ENCODE data around the gene GON4L.
"Not testable (repeated sequence)": the region's sequence is repeated elsewhere in the genome, so short reads cannot be mapped to it uniquely, and the experiment has no call there.

The GON4L gene

GRCh38 chr1:155748141-155748540 lies 108.9 kb downstream of the GON4L start:
- not testable (repeated sequence) for DNase-seq (ENCODE audit: low spot score)

- DNase-seq (ENCODE audit: low spot score): not testable (repeated sequence)
Observed at GRCh38 chr1:155747586-155747985, 109.4 kb downstream of the GON4L start.

GRCh38 chr1:155745284-155746228 lies 111.5 kb downstream of the GON4L start:
- peak; percentile 92 for DNase-seq (ENCODE audit: low spot score)

GRCh38 chr1:155744711-155745283 lies 112.2 kb downstream of the GON4L start:
- DNase-seq (ENCODE audit: low spot score): no peak

GRCh38 chr1:155741908-155742307 lies 115.1 kb downstream of the GON4L start:
- no peak for DNase-seq (ENCODE audit: low spot score)

GRCh38 chr1:155740995-155741394 lies 116.0 kb downstream of the GON4L start:
- no peak for DNase-seq (ENCODE audit: low spot score)

GRCh38 chr1:155729031-155729898 lies 127.7 kb downstream of the GON4L start:
- DNase-seq (ENCODE audit: low spot score): peak; percentile 72

GRCh38 chr1:155725142-155725541 lies 131.9 kb downstream of the GON4L start:
- DNase-seq (ENCODE audit: low spot score): no peak

GRCh38 chr1:155719703-155720102 lies 137.3 kb downstream of the GON4L start:
- DNase-seq (ENCODE audit: low spot score): no peak

- DNase-seq (ENCODE audit: low spot score): not testable (repeated sequence)
Observed at GRCh38 chr1:155718524-155719115, 138.4 kb downstream of the GON4L start.

GRCh38 chr1:155717041-155717440 lies 140.0 kb downstream of the GON4L start:
- DNase-seq (ENCODE audit: low spot score): no peak

GRCh38 chr1:155715777-155716176 lies 141.2 kb downstream of the GON4L start:
- DNase-seq (ENCODE audit: low spot score): no peak

GRCh38 chr1:155715056-155715455 lies 142.0 kb downstream of the GON4L start:
- DNase-seq (ENCODE audit: low spot score): not testable (repeated sequence)

GRCh38 chr1:155713075-155713474 lies 143.9 kb downstream of the GON4L start:
- no peak for DNase-seq (ENCODE audit: low spot score)

GRCh38 chr1:155712636-155713035 lies 144.4 kb downstream of the GON4L start:
- DNase-seq (ENCODE audit: low spot score): not testable (repeated sequence)

GRCh38 chr1:155711457-155711856 lies 145.6 kb downstream of the GON4L start:
- DNase-seq (ENCODE audit: low spot score): not testable (repeated sequence)

GRCh38 chr1:155709391-155709790 lies 147.6 kb downstream of the GON4L start:
- DNase-seq (ENCODE audit: low spot score): no peak

- no peak for DNase-seq (ENCODE audit: low spot score)
Observed at GRCh38 chr1:155706139-155706538, 150.9 kb downstream of the GON4L start.

GRCh38 chr1:155704414-155704813 lies 152.6 kb downstream of the GON4L start:
- not testable (repeated sequence) for DNase-seq (ENCODE audit: low spot score)

- no peak for DNase-seq (ENCODE audit: low spot score)
Observed at GRCh38 chr1:155703216-155703615, 153.8 kb downstream of the GON4L start.

GRCh38 chr1:155701675-155702074 lies 155.3 kb downstream of the GON4L start:
- DNase-seq (ENCODE audit: low spot score): not testable (repeated sequence)
